Bronchial epithelial cell (primary cell): ENCODE measurements around the gene KCMF1. TPM values are rescaled to one million over a fixed set of nuclear protein-coding genes. Genes with fewer than 3 reads are reported as not detected.

Experiments
- DNase-seq: peaks from one replicate; pipeline ENCODE4 v3.0.0-alpha.2; 2010; ENCODE audit warnings: low read depth
- FAIRE-seq: peaks from 2 replicates; lab custom pipeline; 2011; peaks lifted over from hg19 to GRCh38; lab: Jason Lieb, UNC
- H3K27me3 ChIP-seq: 2 replicates; pipeline ENCODE4 v1.5.1; 2011; ENCODE audit warnings: low read length; ENCODE audit not compliant: control insufficient read depth, insufficient read depth
- H3K36me3 ChIP-seq: 2 replicates; pipeline ENCODE4 v1.5.1; 2011; ENCODE audit warnings: low read length; ENCODE audit not compliant: control insufficient read depth, insufficient read depth
- H3K4me3 ChIP-seq: 2 replicates; pipeline ENCODE4 v1.5.1; 2011; ENCODE audit warnings: mild to moderate bottlenecking, low read depth, low read length, control low read depth
- total RNA-seq: library from RNA; depleted of rRNA; stranded (reverse); fragments of >200 nt; gene quantifications from 2 replicates; pipeline ENCODE4 v1.2.1, GENCODE V29; 2014
- TF ChIP-seq, protein P1 (sequence below): IDR thresholded peaks from 2 replicates; pipeline ENCODE4 v1.5.1; 2011; ENCODE audit warnings: mild to moderate bottlenecking, moderate library complexity, low read length, control low read depth, inconsistent platforms; ENCODE audit not compliant: insufficient read depth, severe bottlenecking

KCMF1 gene
- total RNA-seq, 1 donor from 2014 or later = 174 TPM

DNA sequence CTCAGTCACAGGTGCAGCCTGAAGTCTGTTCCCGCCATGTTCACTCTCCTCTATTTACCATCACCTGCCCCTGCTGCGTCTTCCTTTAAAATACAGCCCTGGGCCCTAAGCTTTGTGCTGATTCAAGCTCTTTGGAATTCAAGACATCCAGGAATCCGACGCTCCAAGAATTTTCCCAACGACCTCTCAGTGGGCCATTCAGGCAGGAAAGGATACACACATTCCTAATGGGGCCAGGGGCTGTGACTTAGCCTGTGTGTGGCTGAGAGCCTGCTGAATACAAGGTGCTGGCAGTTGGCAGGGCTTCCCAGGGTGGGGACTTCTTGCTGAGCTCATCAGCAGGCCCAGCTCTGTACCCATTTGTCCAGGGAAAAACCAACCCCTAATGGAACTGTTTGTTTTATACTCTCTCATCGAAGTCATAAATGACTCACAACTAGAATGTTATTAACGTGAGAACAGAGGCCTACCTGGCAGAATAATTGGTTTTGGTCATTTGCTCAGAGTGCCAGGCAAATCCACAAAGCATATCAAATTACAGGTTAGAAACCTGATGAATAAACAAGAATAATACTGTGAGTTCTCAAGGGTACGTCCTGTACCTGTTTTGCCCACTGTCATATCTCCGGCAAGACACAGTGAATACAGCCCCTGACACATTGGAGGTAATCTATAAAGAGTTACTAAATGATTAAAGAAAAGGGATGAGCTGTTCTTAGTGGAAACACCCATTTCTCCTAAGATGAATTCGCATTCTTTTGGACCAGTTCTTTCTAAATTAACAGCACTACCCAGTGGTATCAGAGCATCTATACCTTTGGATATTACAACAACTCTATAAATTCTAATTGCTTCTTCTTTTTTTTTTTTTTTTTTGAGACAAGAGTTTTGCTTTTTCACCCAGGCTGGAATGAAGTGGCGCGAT, 12.6 kb upstream of the KCMF1 start:
- Histone ChIP-seq H3K4me3 (no peak overlapping the region), H3K27me3 (no peaks in the 10 kb centered on the region), H3K36me3 (no peaks in the 10 kb centered on the region)
- TF ChIP-seq, protein P1, sequence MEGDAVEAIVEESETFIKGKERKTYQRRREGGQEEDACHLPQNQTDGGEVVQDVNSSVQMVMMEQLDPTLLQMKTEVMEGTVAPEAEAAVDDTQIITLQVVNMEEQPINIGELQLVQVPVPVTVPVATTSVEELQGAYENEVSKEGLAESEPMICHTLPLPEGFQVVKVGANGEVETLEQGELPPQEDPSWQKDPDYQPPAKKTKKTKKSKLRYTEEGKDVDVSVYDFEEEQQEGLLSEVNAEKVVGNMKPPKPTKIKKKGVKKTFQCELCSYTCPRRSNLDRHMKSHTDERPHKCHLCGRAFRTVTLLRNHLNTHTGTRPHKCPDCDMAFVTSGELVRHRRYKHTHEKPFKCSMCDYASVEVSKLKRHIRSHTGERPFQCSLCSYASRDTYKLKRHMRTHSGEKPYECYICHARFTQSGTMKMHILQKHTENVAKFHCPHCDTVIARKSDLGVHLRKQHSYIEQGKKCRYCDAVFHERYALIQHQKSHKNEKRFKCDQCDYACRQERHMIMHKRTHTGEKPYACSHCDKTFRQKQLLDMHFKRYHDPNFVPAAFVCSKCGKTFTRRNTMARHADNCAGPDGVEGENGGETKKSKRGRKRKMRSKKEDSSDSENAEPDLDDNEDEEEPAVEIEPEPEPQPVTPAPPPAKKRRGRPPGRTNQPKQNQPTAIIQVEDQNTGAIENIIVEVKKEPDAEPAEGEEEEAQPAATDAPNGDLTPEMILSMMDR = no peak
- FAIRE-seq (no peak), DNase-seq (peak; percentile 100)

DNA sequence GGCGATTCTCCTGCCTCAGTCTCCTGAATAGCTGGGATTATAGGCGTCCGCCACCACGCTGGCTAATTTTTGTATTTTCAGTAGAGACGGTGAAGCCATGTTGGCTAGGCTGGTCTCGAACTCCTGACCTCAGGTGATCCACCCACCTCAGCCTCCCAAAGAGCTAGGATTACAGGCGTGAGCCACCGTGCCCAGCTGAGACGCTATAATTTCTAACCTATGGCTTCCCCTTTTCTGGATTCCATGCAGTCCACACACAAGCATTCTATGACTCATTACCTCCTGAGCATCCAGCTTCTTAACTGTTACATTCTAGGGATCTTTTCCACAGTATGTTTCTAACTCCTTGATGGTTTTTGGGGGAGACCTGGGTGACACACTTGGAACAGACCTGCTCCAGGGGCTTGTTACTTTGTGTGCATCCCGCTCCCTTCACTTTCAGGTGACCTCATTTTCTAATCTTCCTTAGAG, 11.8 kb upstream of the KCMF1 start:
- H3K4me3 ChIP-seq = no peak overlapping the region
- TF ChIP-seq, protein P1 = no peak
- H3K27me3 ChIP-seq = no peaks in the 10 kb centered on the region
- DNase-seq = peak; percentile 88
- no peaks in the 10 kb centered on the region for H3K36me3 ChIP-seq
- no peak for FAIRE-seq

DNA sequence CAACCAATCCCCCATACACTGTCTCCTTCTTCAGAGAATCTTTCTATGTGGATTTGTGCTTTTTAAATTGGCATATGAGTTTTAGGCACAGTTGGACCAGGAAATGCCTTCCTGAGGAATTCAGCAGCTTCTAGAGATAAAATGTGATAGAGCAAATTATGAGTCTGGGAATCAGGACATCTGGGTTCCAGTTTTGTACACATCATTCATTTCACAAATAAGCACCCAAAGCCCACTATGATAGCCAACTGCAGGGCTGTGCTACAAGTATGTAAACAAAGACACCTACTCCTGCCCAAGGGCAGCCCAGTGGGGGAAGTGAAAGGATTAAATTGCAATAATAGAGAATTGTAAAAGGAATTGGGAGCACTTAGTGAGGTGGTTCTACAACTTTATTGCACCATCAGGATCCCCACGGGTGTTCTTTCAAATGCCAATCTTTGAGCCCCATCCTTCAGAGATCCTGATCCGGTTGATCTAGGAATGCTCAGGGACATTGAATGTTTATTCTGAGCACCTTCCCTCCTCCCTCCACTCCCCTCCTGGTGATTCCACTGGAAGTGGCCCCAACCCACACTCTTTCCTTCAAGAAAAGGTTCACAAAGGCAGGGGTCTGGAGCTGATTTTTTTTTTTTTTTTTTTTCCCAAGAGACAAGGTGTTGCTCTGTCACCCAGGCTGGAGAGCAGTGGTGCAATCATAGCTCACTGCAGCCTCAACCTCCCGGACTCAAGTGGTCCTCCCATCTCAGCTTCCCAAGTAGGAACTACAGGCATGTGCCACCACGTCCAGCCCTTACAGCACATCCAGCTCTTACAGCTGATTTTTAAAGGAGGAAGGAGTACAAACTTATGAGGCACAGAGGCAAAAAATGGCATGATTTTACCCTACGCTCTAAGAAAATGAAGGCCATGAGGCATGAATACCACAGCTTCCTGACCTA, 11.1 kb upstream of the KCMF1 start:
- Histone ChIP-seq H3K27me3 (no peaks in the 10 kb centered on the region), H3K36me3 (no peaks in the 10 kb centered on the region), H3K4me3 (no peak overlapping the region)
- FAIRE-seq (no peak), DNase-seq (peak; percentile 54)
- TF ChIP-seq, protein P1 = no peak

DNA sequence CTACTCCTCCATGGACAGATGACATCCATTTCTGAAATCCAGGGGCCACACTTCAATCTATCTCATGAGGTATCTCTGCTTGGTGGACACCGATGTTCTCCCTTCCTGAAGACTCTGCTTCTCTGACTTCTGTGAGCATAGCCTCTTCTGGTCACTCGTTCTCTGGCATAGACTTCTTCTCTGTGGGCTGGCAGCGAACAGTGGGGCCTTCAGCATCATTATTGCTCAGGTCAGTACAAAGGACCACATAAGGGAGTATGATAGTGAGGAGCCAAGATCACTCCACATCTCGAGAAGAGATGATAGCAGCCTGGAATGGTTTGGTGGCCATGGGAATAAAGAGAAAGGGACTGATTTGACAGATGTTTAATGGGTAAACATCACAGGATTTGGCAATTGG, 8.0 kb upstream of the KCMF1 start:
- FAIRE-seq = no peak
- H3K36me3 ChIP-seq = peaks cover 3% of the 10 kb centered on the region

DNA sequence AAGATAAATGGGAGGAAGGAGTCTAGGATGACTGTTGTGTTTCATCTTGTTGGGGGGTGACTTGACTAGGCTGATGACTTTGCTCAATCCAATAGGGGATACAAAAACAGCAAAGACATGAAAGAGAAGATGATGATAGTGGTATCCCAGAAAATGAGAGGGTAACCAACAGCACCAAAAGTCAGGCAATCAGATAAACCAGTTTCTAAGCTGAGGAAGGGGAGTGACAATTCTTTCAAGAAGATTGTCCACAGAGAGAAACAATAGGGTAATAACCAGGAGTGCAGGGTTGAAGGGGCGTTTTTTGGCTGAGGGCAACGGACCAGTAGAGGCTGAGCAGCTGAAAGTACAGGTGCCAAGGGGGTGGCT, 7.7 kb upstream of the KCMF1 start:
- no peak for FAIRE-seq

More for the DNA sequence above, 8.0 kb upstream of the KCMF1 start:
- Histone ChIP-seq H3K27me3 (no peaks in the 10 kb centered on the region), H3K4me3 (no peak overlapping the region)
- DNase-seq = no peak
- TF ChIP-seq, protein P1 = no peak

More for the DNA sequence above, 7.7 kb upstream of the KCMF1 start:
- Histone ChIP-seq H3K4me3 (no peak overlapping the region), H3K36me3 (peaks cover 3% of the 10 kb centered on the region), H3K27me3 (no peaks in the 10 kb centered on the region)
- TF ChIP-seq, protein P1 = no peak
- no peak for DNase-seq
